H9 (cell line): ENCODE results near the gene RC3H1. TPM values are rescaled to one million over a fixed set of nuclear protein-coding genes. Genes with fewer than 3 reads are reported as not detected.
A peak's percentile ranks its signal among the peaks of the same experiment; 100 is the strongest.

Experiments
- DNase-seq: peaks from one replicate; pipeline ENCODE4 v3.0.0-alpha.2; 2017
- H2AFZ ChIP-seq: one replicate; pipeline ENCODE4 v1.6.1; 2013; ENCODE audit warnings: mild to moderate bottlenecking, low read length, control low read depth, moderate library complexity
- H2AK5ac ChIP-seq: 2 replicates; pipeline ENCODE4 v1.6.1; 2013; ENCODE audit warnings: low read length, control low read depth, mixed read lengths; ENCODE audit not compliant: insufficient read length
- H2BK120ac ChIP-seq: one replicate; pipeline ENCODE4 v1.6.1; 2013; ENCODE audit warnings: low read depth, mild to moderate bottlenecking, low read length, control low read depth, inconsistent platforms; ENCODE audit not compliant: poor library complexity, severe bottlenecking
- H2BK12ac ChIP-seq: 2 replicates; pipeline ENCODE4 v1.6.1; 2013; ENCODE audit warnings: low read length, control low read depth, mixed read lengths, low read depth; ENCODE audit not compliant: insufficient read length
- H2BK15ac ChIP-seq: 2 replicates; pipeline ENCODE4 v1.6.1; 2013; ENCODE audit warnings: low read depth, low read length, control low read depth
- H2BK20ac ChIP-seq: one replicate; pipeline ENCODE4 v1.6.1; 2013; ENCODE audit warnings: low read depth, mild to moderate bottlenecking, low read length, control low read depth, inconsistent platforms; ENCODE audit not compliant: poor library complexity, severe bottlenecking
- H2BK5ac ChIP-seq: 2 replicates; pipeline ENCODE4 v1.6.1; 2013; ENCODE audit warnings: low read length, control low read depth, mixed read lengths; ENCODE audit not compliant: insufficient read length
- H3K14ac ChIP-seq: 2 replicates; pipeline ENCODE4 v1.6.1; 2013; ENCODE audit warnings: low read length, control low read depth; ENCODE audit not compliant: insufficient read depth
- H3K18ac ChIP-seq: 2 replicates; pipeline ENCODE4 v1.6.1; 2013; ENCODE audit warnings: low read depth, mild to moderate bottlenecking, mixed read lengths, low read length, control low read depth; ENCODE audit not compliant: insufficient read length
- H3K23ac ChIP-seq: 2 replicates; pipeline ENCODE4 v1.6.1; 2013; ENCODE audit warnings: low read length, control low read depth, mixed read lengths, low read depth; ENCODE audit not compliant: insufficient read length
- H3K23me2 ChIP-seq: 2 replicates; pipeline ENCODE4 v1.6.1; 2013; ENCODE audit warnings: low read depth, mild to moderate bottlenecking, mixed read lengths, low read length, control low read depth; ENCODE audit not compliant: insufficient read length, poor library complexity, severe bottlenecking
- H3K27ac ChIP-seq: 2 replicates; pipeline ENCODE4 v1.5.1; 2013; ENCODE audit warnings: low read length, control low read depth, mixed read lengths, low read depth; ENCODE audit not compliant: insufficient read length
- H3K27me3 ChIP-seq: 2 replicates; pipeline ENCODE4 v1.6.1; 2013; ENCODE audit warnings: low read length, control low read depth, inconsistent platforms; ENCODE audit not compliant: insufficient read depth
- H3K4ac ChIP-seq: 2 replicates; pipeline ENCODE4 v1.6.1; 2013; ENCODE audit warnings: low read depth, mild to moderate bottlenecking, control low read depth, inconsistent platforms, low read length, moderate library complexity
- H3K4me1 ChIP-seq: 2 replicates; pipeline ENCODE4 v1.6.1; 2013; ENCODE audit warnings: low read length, control low read depth, inconsistent platforms; ENCODE audit not compliant: insufficient read depth
- H3K4me2 ChIP-seq: 2 replicates; pipeline ENCODE4 v1.6.1; 2013; ENCODE audit warnings: low read length, control low read depth, mixed read lengths; ENCODE audit not compliant: insufficient read length, insufficient read depth
- H3K56ac ChIP-seq: 2 replicates; pipeline ENCODE4 v1.6.1; 2013; ENCODE audit warnings: low read depth, mild to moderate bottlenecking, mixed read lengths, low read length, control low read depth; ENCODE audit not compliant: insufficient read length
- H3K79me1 ChIP-seq: 2 replicates; pipeline ENCODE4 v1.6.1; 2013; ENCODE audit warnings: low read depth, mild to moderate bottlenecking, moderate library complexity, low read length, control low read depth, inconsistent platforms; ENCODE audit not compliant: insufficient read depth, poor library complexity, severe bottlenecking
- H3K79me2 ChIP-seq: 2 replicates; pipeline ENCODE4 v1.6.1; 2013; ENCODE audit warnings: low read length, control low read depth, inconsistent platforms; ENCODE audit not compliant: insufficient read depth
- H3K9ac ChIP-seq: 2 replicates; pipeline ENCODE4 v1.6.1; 2013; ENCODE audit warnings: low read length, control low read depth, mixed read lengths; ENCODE audit not compliant: insufficient read length; ENCODE audit errors: extremely low read depth
- H3K9me3 ChIP-seq: one replicate; pipeline ENCODE4 v1.6.1; 2013; ENCODE audit warnings: low read depth, low read length, inconsistent platforms; ENCODE audit not compliant: control insufficient read depth
- H3T11ph ChIP-seq: one replicate; pipeline ENCODE4 v1.6.1; 2013; ENCODE audit warnings: mild to moderate bottlenecking, low read length, control low read depth, inconsistent platforms
- H4K20me1 ChIP-seq: one replicate; pipeline ENCODE4 v1.6.1; 2013; ENCODE audit not compliant: control insufficient read depth, insufficient read length, insufficient read depth
- H4K5ac ChIP-seq: 2 replicates; pipeline ENCODE4 v1.6.1; 2013; ENCODE audit warnings: low read depth, mild to moderate bottlenecking, mixed read lengths, low read length, control low read depth; ENCODE audit not compliant: insufficient read length
- H4K8ac ChIP-seq: replicated peaks from 2 replicates; pipeline ENCODE4 v1.6.1; 2013; ENCODE audit warnings: low read length, control low read depth, mixed read lengths, low read depth; ENCODE audit not compliant: insufficient read length
- H4K91ac ChIP-seq: 2 replicates; pipeline ENCODE4 v1.6.1; 2013; ENCODE audit warnings: low read depth, mild to moderate bottlenecking, moderate library complexity, mixed read lengths, low read length, control low read depth; ENCODE audit not compliant: insufficient read length
- H3K27ac Mint-ChIP-seq, 3 experiments: 2 replicates in 2 of 3; 3 replicates in 1 of 3; pipeline ENCODE4 v1.8.0; 2020 to 2021; ENCODE audit warnings: mixed read lengths in 3 of 3, mild to moderate bottlenecking in 1 of 3, moderate library complexity in 1 of 3
- H3K27me3 Mint-ChIP-seq: 2 replicates; pipeline ENCODE4 v1.8.0; 2021; ENCODE audit warnings: low read depth, mild to moderate bottlenecking, moderate library complexity, mixed read lengths
- H3K36me3 Mint-ChIP-seq, 3 experiments: 2 replicates in 2 of 3; 3 replicates in 1 of 3; pipeline ENCODE4 v1.8.0; 2020 to 2021; ENCODE audit warnings: low read depth in 3 of 3, mixed read lengths in 3 of 3; ENCODE audit not compliant: insufficient read depth in 1 of 3
- H3K4me1 Mint-ChIP-seq, 2 experiments: 2 replicates each; pipeline ENCODE4 v1.8.0; 2020; ENCODE audit warnings: mixed read lengths in 2 of 2
- H3K4me3 Mint-ChIP-seq, 2 experiments: 2 replicates in 1 of 2; 3 replicates in 1 of 2; pipeline ENCODE4 v1.8.0; 2020 to 2021; ENCODE audit warnings: mild to moderate bottlenecking in 2 of 2, mixed read lengths in 2 of 2, moderate library complexity in 1 of 2
- H3K9me3 Mint-ChIP-seq, 2 experiments: 2 replicates in 1 of 2; 3 replicates in 1 of 2; pipeline ENCODE4 v1.8.0; 2020; ENCODE audit warnings: mild to moderate bottlenecking in 2 of 2, mixed read lengths in 2 of 2, moderate library complexity in 1 of 2
- WGBS: extraction: QIAGEN DNeasy Blood & Tissue Kit; methylation state at CpG from one replicate; pipeline ENCODE4 v1.1.7; 2013; ENCODE audit warnings: missing lambda C conversion rate, low lambda C conversion rate, mixed read lengths; ENCODE audit not compliant: insufficient read length; ENCODE audit errors: extremely low coverage; 5-methylcytosine and 5-hydroxymethylcytosine counted together
- total RNA-seq: library from RNA; stranded (reverse); gene quantifications from 2 replicates; pipeline ENCODE4 v1.2.1, GENCODE V29; 2021
- TF ChIP-seq, protein P1 (sequence below): fragments of 200-600 bp; sonication (generic); conservative IDR thresholded peaks from 3 replicates; pipeline ENCODE4 v1.8.0; 2021; ENCODE audit warnings: antibody characterized with exemption, mild to moderate bottlenecking

RC3H1 gene
- total RNA-seq, 1 experiment from 2014 or later = 36.1 TPM

DNA sequence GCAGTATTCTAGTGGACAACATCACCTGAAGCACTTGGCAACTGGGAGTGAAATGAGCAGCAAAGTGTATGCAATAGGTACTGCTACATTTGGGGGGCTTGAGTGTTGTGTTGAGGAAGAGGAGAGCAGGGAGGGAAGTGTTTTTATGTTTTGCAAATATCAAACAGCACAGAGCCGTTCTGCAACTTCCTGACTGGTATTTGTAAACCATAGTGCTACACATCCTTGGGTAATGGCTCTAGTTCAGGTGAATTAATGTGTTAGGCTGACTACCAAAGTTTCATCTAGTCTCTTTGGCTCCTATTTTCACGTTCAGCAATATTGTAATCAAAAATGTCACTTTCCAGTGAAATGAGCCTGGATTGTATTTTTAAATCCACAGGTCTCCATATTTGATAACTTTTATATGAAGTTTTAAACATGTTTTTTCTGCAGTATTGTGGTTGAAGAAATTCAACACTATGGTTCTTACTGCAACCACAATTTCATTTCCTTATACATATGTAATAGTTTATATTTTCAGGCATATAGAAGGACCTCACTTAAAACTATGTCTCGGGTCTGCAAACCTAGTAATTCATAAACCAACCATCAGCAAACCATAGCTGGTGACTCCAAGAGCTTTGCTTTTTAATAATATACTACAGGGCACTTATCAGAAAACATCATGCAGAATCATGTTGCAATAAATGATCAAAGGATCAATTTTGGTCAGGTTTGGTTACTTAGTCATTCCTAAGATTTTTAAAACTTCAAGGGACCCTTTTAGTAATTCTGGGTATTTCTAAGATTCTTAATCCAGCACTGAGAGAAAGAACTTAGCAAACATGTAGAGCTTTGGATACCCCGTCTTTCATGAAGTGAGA lies 135.2 kb downstream of the RC3H1 start:
- Histone ChIP-seq H3T11ph (no peak overlapping the region), H3K27me3 (no peaks in the 10 kb centered on the region), H2BK5ac (no peak overlapping the region), H2BK12ac (no peak overlapping the region), H3K79me1 (no peaks in the 10 kb centered on the region), H3K56ac (no peak overlapping the region), H3K14ac (no peak overlapping the region), H3K23ac (no peak overlapping the region), H2BK20ac (no peak overlapping the region), H3K27ac (no peak overlapping the region), H2BK120ac (no peak overlapping the region), H3K9me3 (no peaks in the 10 kb centered on the region), H3K4me2 (no peak overlapping the region), H4K5ac (no peak overlapping the region), H3K18ac (no peak overlapping the region), H3K23me2 (no peaks in the 10 kb centered on the region), H4K8ac (no peak overlapping the region), H2BK15ac (no peak overlapping the region), H3K4ac (no peak overlapping the region), H4K91ac (no peak overlapping the region), H2AFZ (no peak overlapping the region), H3K9ac (no peak overlapping the region), H3K79me2 (no peaks in the 10 kb centered on the region; the same call in 1 of the 2 replicates), H4K20me1 (no peaks in the 10 kb centered on the region), H2AK5ac (no peak overlapping the region), H3K4me1 (peaks cover 6% of the 10 kb centered on the region; the same call in 1 of the 2 replicates)
- no CpG with 5 or more reads among the region's 4 CpGs for WGBS
- peak overlapping the region in 1 of 3 experiments; percentile 61; a peak in 2 of 7 replicates for H3K27ac Mint-ChIP-seq
- H3K4me3 Mint-ChIP-seq = no peak overlapping the region
- TF ChIP-seq, protein P1, sequence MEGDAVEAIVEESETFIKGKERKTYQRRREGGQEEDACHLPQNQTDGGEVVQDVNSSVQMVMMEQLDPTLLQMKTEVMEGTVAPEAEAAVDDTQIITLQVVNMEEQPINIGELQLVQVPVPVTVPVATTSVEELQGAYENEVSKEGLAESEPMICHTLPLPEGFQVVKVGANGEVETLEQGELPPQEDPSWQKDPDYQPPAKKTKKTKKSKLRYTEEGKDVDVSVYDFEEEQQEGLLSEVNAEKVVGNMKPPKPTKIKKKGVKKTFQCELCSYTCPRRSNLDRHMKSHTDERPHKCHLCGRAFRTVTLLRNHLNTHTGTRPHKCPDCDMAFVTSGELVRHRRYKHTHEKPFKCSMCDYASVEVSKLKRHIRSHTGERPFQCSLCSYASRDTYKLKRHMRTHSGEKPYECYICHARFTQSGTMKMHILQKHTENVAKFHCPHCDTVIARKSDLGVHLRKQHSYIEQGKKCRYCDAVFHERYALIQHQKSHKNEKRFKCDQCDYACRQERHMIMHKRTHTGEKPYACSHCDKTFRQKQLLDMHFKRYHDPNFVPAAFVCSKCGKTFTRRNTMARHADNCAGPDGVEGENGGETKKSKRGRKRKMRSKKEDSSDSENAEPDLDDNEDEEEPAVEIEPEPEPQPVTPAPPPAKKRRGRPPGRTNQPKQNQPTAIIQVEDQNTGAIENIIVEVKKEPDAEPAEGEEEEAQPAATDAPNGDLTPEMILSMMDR = no peak
- H3K27me3 Mint-ChIP-seq = no peaks in the 10 kb centered on the region
- H3K36me3 Mint-ChIP-seq = peaks cover 10 to 19% (median 13%) of the 10 kb centered on the region in 3 experiments; a peak in 6 of 7 replicates
- DNase-seq = no peak
- no peaks in the 10 kb centered on the region for H3K9me3 Mint-ChIP-seq
- H3K4me1 Mint-ChIP-seq = peaks cover 16 to 20% of the 10 kb centered on the region in 2 experiments
